Mesendoderm (in vitro differentiated cells): ENCODE results near the gene FIBP.

Experiments
- DNase-seq: peaks from one replicate; pipeline ENCODE4 v3.0.0; 2013
- H2AK5ac ChIP-seq: 2 replicates; pipeline ENCODE4 v1.6.1; 2013; ENCODE audit warnings: low read length, inconsistent platforms
- H2BK120ac ChIP-seq: 2 replicates; pipeline ENCODE4 v1.6.1; 2013; ENCODE audit warnings: low read depth, mild to moderate bottlenecking, low read length, moderate library complexity, mixed read lengths
- H2BK15ac ChIP-seq: replicated peaks from 2 replicates; pipeline ENCODE4 v1.6.1; 2013; ENCODE audit warnings: low read depth, mild to moderate bottlenecking, moderate library complexity
- H2BK5ac ChIP-seq: 2 replicates; pipeline ENCODE4 v1.6.1; 2013; ENCODE audit warnings: low read length, inconsistent platforms
- H3K18ac ChIP-seq: 2 replicates; pipeline ENCODE4 v1.6.1; 2013; ENCODE audit warnings: mild to moderate bottlenecking, low read length, mixed read lengths
- H3K23ac ChIP-seq: one replicate; pipeline ENCODE4 v1.6.1; 2013; ENCODE audit warnings: low read length
- H3K27ac ChIP-seq: 2 replicates; pipeline ENCODE4 v1.5.1; 2013; ENCODE audit warnings: low read depth, mild to moderate bottlenecking, inconsistent platforms, low read length, moderate library complexity
- H3K27me3 ChIP-seq: 2 replicates; pipeline ENCODE4 v1.6.1; 2013; ENCODE audit warnings: low read length, control low read depth, mild to moderate bottlenecking, inconsistent platforms; ENCODE audit not compliant: insufficient read depth, poor library complexity
- H3K36me3 ChIP-seq: 2 replicates; pipeline ENCODE4 v1.6.1; 2013; ENCODE audit warnings: low read length, inconsistent platforms; ENCODE audit not compliant: control insufficient read depth, insufficient read depth
- H3K4ac ChIP-seq: one replicate; pipeline ENCODE4 v1.6.1; 2013; ENCODE audit warnings: low read depth, mild to moderate bottlenecking, low read length, moderate library complexity
- H3K4me1 ChIP-seq: 2 replicates; pipeline ENCODE4 v1.6.1; 2013; ENCODE audit warnings: low read depth, low read length, inconsistent platforms; ENCODE audit not compliant: control insufficient read depth
- H3K4me2 ChIP-seq: 2 replicates; pipeline ENCODE4 v1.6.1; 2013; ENCODE audit warnings: low read length
- H3K4me3 ChIP-seq: 2 replicates; pipeline ENCODE4 v1.5.1; 2013; ENCODE audit warnings: mild to moderate bottlenecking, low read length
- H3K56ac ChIP-seq: one replicate; pipeline ENCODE4 v1.6.1; 2013; ENCODE audit warnings: low read length
- H3K79me1 ChIP-seq: 2 replicates; pipeline ENCODE4 v1.6.1; 2013; ENCODE audit warnings: low read length, inconsistent platforms
- H3K79me2 ChIP-seq: 2 replicates; pipeline ENCODE4 v1.6.1; 2013; ENCODE audit warnings: mild to moderate bottlenecking, low read length; ENCODE audit not compliant: control insufficient read depth, insufficient read depth
- H3K9ac ChIP-seq: 2 replicates; pipeline ENCODE4 v1.6.1; 2013; ENCODE audit warnings: low read length, inconsistent platforms
- H4K5ac ChIP-seq: one replicate; pipeline ENCODE4 v1.6.1; 2013; ENCODE audit warnings: low read length
- H4K8ac ChIP-seq: one replicate; pipeline ENCODE4 v1.6.1; 2013; ENCODE audit warnings: low read depth, mild to moderate bottlenecking, control low read depth, low read length, moderate library complexity
- WGBS: extraction: QIAGEN DNeasy Blood & Tissue Kit; methylation state at CpG from one replicate; pipeline ENCODE4 v1.1.7; 2013; ENCODE audit warnings: low lambda C conversion rate, missing lambda C conversion rate; ENCODE audit not compliant: insufficient coverage; ENCODE audit errors: extremely low coverage; 5-methylcytosine and 5-hydroxymethylcytosine counted together

The FIBP gene

GRCh38 chr11:65834202-65834601 lies 54.1 kb downstream of the FIBP start:
- no peak overlapping the region for H3K27ac ChIP-seq
- no peaks in the 10 kb centered on the region for H3K36me3 ChIP-seq

More at GRCh38 chr11:65834202-65834601, 54.1 kb downstream of the FIBP start:
- H3K79me1 ChIP-seq: peaks cover 4% of the 10 kb centered on the region
- H3K23ac ChIP-seq: peak overlapping the region; percentile 51
- no peak for DNase-seq
- H3K4me3 ChIP-seq: peak overlapping the region; percentile 31
- no peaks in the 10 kb centered on the region for H3K79me2 ChIP-seq
- WGBS: no CpG with 5 or more reads among the region's 6 CpGs
- H3K4ac ChIP-seq: no peak overlapping the region
- no peak overlapping the region for H2BK5ac ChIP-seq
- no peak overlapping the region for H4K8ac ChIP-seq
- peaks cover 6% of the 10 kb centered on the region for H3K4me1 ChIP-seq
- H2AK5ac ChIP-seq: no peak overlapping the region
- H3K56ac ChIP-seq: peak overlapping the region; percentile 63
- H3K18ac ChIP-seq: no peak overlapping the region
- no peak overlapping the region for H4K5ac ChIP-seq
- no peak overlapping the region for H2BK120ac ChIP-seq
- no peaks in the 10 kb centered on the region for H3K27me3 ChIP-seq
- no peak overlapping the region for H2BK15ac ChIP-seq
- H3K4me2 ChIP-seq: peak overlapping the region; percentile 63
- peak overlapping the region; percentile 46 for H3K9ac ChIP-seq
